Natural killer cell (primary cell): ENCODE measurements around the gene A1BG. TPM values are rescaled to one million over a fixed set of nuclear protein-coding genes. Genes with fewer than 3 reads are reported as not detected.

Experiments
- ATAC-seq, 3 donors: fragments of 150-1000 bp in 2 of 3; fragments of 200-7000 bp in 1 of 3; cut with Tn5 transposase; 1 replicate in 1 of 3; 2 replicates in 2 of 3; pipeline ENCODE4 v1.10.0; 2021; ENCODE audit warnings: mild to moderate bottlenecking in 2 of 3, moderate library complexity in 2 of 3
- DNase-seq, 2 donors: peaks; one replicate each; pipeline versions ENCODE4 v3.0.0 to v3.0.0-alpha.2; 2013 to 2021; ENCODE audit warnings: mixed read lengths in 1 of 2
- H3K27ac ChIP-seq: one replicate; pipeline ENCODE4 v1.5.1; 2013; ENCODE audit warnings: mild to moderate bottlenecking, low read length
- H3K27me3 ChIP-seq: one replicate; pipeline ENCODE4 v1.6.1; 2013; ENCODE audit warnings: low read length; ENCODE audit not compliant: control insufficient read depth, insufficient read depth
- H3K36me3 ChIP-seq: one replicate; pipeline ENCODE4 v1.6.1; 2013; ENCODE audit warnings: low read length; ENCODE audit not compliant: control insufficient read depth, insufficient read depth
- H3K4me1 ChIP-seq: one replicate; pipeline ENCODE4 v1.6.1; 2013; ENCODE audit warnings: low read length; ENCODE audit not compliant: control insufficient read depth, insufficient read depth
- H3K4me3 ChIP-seq: one replicate; pipeline ENCODE4 v1.5.1; 2013; ENCODE audit warnings: low read length
- H3K9me3 ChIP-seq: one replicate; pipeline ENCODE4 v1.6.1; 2013; ENCODE audit warnings: low read length; ENCODE audit not compliant: control insufficient read depth, insufficient read depth
- H3K27ac Mint-ChIP-seq, 2 donors: one replicate each; pipeline ENCODE4 v1.8.0; 2022; ENCODE audit warnings: mild to moderate bottlenecking in 2 of 2, mixed read lengths in 2 of 2, moderate library complexity in 1 of 2
- H3K27me3 Mint-ChIP-seq, 2 donors: one replicate each; pipeline ENCODE4 v1.8.0; 2022; ENCODE audit warnings: low read depth in 2 of 2, mixed read lengths in 2 of 2
- H3K36me3 Mint-ChIP-seq: one replicate; pipeline ENCODE4 v1.8.0; 2022; ENCODE audit warnings: mixed read lengths
- H3K4me1 Mint-ChIP-seq, 2 donors: one replicate each; pipeline ENCODE4 v1.8.0; 2022; ENCODE audit warnings: mixed read lengths in 2 of 2
- H3K4me3 Mint-ChIP-seq: one replicate; pipeline ENCODE4 v1.8.0; 2022; ENCODE audit warnings: mild to moderate bottlenecking, moderate library complexity, mixed read lengths
- H3K9me3 Mint-ChIP-seq, 2 donors: one replicate each; pipeline ENCODE4 v1.8.0; 2022; ENCODE audit warnings: mixed read lengths in 2 of 2
- CTCF ChIP-seq: fragments of 200-600 bp; IDR thresholded peaks from one replicate; pipeline ENCODE4 v1.8.0; 2022; ENCODE audit warnings: antibody characterized with exemption
- WGBS: methylation state at CpG from one replicate; pipeline ENCODE4 v1.1.7; 2013; ENCODE audit warnings: missing lambda C conversion rate; ENCODE audit not compliant: insufficient coverage; 5-methylcytosine and 5-hydroxymethylcytosine counted together
- intact Hi-C: fragments of 100-400 bp; cut with micrococcal nuclease; formaldehyde crosslinking; loops from one replicate; pipeline ENCODE4 v1.14.2; 2022
- total RNA-seq, 4 donors: library from RNA; stranded (reverse); fragments of 120-200 nt in 1 of 4; gene quantifications; one replicate each; pipeline versions ENCODE4 v1.2.3 to v1.2.4, GENCODE V29; 2013 to 2022

A1BG gene
- total RNA-seq, 3 donors from 2014 or later (not counting 1 experiment from before 2014, with no cell fraction given): 2.0 to 10.6 (median 3.5) TPM

GRCh38 chr19:58328999-58329398 is 24.3 kb downstream of the A1BG start:
- Mint-ChIP-seq H3K9me3 (no peaks in the 10 kb centered on the region), H3K27ac (no peak overlapping the region), H3K4me3 (no peak overlapping the region), H3K4me1 (no peaks in the 10 kb centered on the region), H3K27me3 (no peaks in the 10 kb centered on the region), H3K36me3 (no peaks in the 10 kb centered on the region)
- ATAC-seq (no peak), DNase-seq (peak in 1 of 2 donors; percentile 25)
- 70% methylated on average over 10 of the region's 10 CpGs for WGBS
- Histone ChIP-seq H3K4me1 (peaks cover 29% of the 10 kb centered on the region), H3K9me3 (no peaks in the 10 kb centered on the region), H3K4me3 (no peak overlapping the region), H3K27ac (no peak overlapping the region), H3K27me3 (no peaks in the 10 kb centered on the region), H3K36me3 (no peaks in the 10 kb centered on the region)
- intact Hi-C loops: loop anchor here (10.0 kb wide), 1 partner anchor 1924 kb away; the partner anchor contains the start of gene ZNF583
- no peak for TF ChIP-seq CTCF

- H3K27ac ChIP-seq: peak within 1 kb of the TSS; percentile 96
- WGBS: under 1% methylated on average over 62 of the region's 62 CpGs
- Mint-ChIP-seq H3K27me3 (no peaks in the 10 kb centered on the region), H3K4me1 (no peaks in the 10 kb centered on the region), H3K9me3 (no peaks in the 10 kb centered on the region), H3K4me3 (no peak within 1 kb of the TSS), H3K27ac (no peak within 1 kb of the TSS), H3K36me3 (no peaks in the 10 kb centered on the region)
- peak; percentile 71 to 87 (median 74) for ATAC-seq
- H3K27me3 ChIP-seq: no peaks in the 10 kb centered on the region
- no peak for TF ChIP-seq CTCF
- peak; percentile 87 to 93 for DNase-seq
- H3K4me3 ChIP-seq: peak within 1 kb of the TSS; percentile 61
- no peaks in the 10 kb centered on the region for H3K9me3 ChIP-seq
- H3K36me3 ChIP-seq: no peaks in the 10 kb centered on the region
- peaks cover 29% of the 10 kb centered on the region for H3K4me1 ChIP-seq
- intact Hi-C loops: loop anchor here (1.0 to 10.0 kb wide), 6 partner anchors 22 to 1922 kb away; partner anchors contain the start of genes ERVK3-1, ZNF497, ZNF583 and ZNF8
Observed at GRCh38 chr19:58326914-58327726, 26.2 kb downstream of the A1BG start, which contains the start of gene ZSCAN22. Gene ZSCAN22, plus strand, starts transcription at chr19:58326994. Its CDS starts 7,809 bp downstream, at chr19:58334803.

GRCh38 chr19:58326501-58326913 is 26.8 kb downstream of the A1BG start:
- Histone ChIP-seq H3K9me3 (no peaks in the 10 kb centered on the region), H3K27me3 (no peaks in the 10 kb centered on the region), H3K4me3 (peak overlapping the region; percentile 61), H3K36me3 (no peaks in the 10 kb centered on the region), H3K27ac (peak overlapping the region; percentile 96), H3K4me1 (peaks cover 29% of the 10 kb centered on the region)
- DNase-seq (no peak), ATAC-seq (peak; percentile 52 to 73 (median 70))
- no peak for TF ChIP-seq CTCF
- Mint-ChIP-seq H3K27ac (no peak overlapping the region), H3K27me3 (no peaks in the 10 kb centered on the region), H3K4me1 (no peaks in the 10 kb centered on the region), H3K9me3 (no peaks in the 10 kb centered on the region), H3K36me3 (no peaks in the 10 kb centered on the region), H3K4me3 (no peak overlapping the region)
- intact Hi-C loops: loop anchor here (2.0 to 10.0 kb wide), 3 partner anchors 54 to 1922 kb away; partner anchors contain the start of genes ZNF583 and ZNF837
- WGBS: 6% methylated on average over 9 of the region's 9 CpGs
